SK-N-SH (cell line): ENCODE results near the gene TRMT44. TPM values are rescaled to one million over a fixed set of nuclear protein-coding genes. Genes with fewer than 3 reads are reported as not detected.

ENCODE experiments used
- CTCF ChIA-PET: fragments of 300-600, 350-600 bp; formaldehyde crosslinking; extraction: SDS; loops from one replicate; lab custom pipeline; 2021; lab: Yijun Ruan, JAX
- POLR2A ChIA-PET: fragments of 350-600 bp; sonication (Branson Sonifier 250); formaldehyde crosslinking; extraction: SDS; loops from one replicate; lab custom pipeline; 2020; ENCODE audit warnings: antibody characterized with exemption, inconsistent platforms; lab: Yijun Ruan, JAX
- DNase-seq: peaks from one replicate; pipeline ENCODE4 v3.0.0; 2012
- H2AFZ ChIP-seq: fragments of 200-600 bp; sonication (generic); 2 replicates; pipeline ENCODE4 v1.8.1; 2016; ENCODE audit warnings: antibody characterized with exemption, mild to moderate bottlenecking, low read depth
- H3F3A ChIP-seq: fragments of 200-600 bp; sonication (generic); replicated peaks from 2 replicates; pipeline ENCODE3; 2016; ENCODE audit warnings: antibody characterized with exemption, mild to moderate bottlenecking; ENCODE audit not compliant: insufficient read depth
- H3K27ac ChIP-seq, 2 experiments: fragments of 200-500 bp in 1 of 2; fragments of 200-600 bp in 1 of 2; sonication (Bioruptor generic) in 1 of 2; sonication (generic), shearing (Covaris generic) in 1 of 2; 2 replicates each; pipeline versions ENCODE4 v1.5.1 to v1.6.1; 2014 to 2016; ENCODE audit warnings: low read depth in 2 of 2, inconsistent platforms in 1 of 2, low read length in 1 of 2, mild to moderate bottlenecking in 1 of 2, mixed read lengths in 1 of 2
- H3K27me3 ChIP-seq: fragments of 200-600 bp; sonication (generic), shearing (Covaris generic); 2 replicates; pipeline ENCODE4 v1.6.1; 2016; ENCODE audit warnings: mixed run types; ENCODE audit not compliant: insufficient read depth
- H3K36me3 ChIP-seq, 2 experiments: fragments of 200-500 bp in 1 of 2; fragments of 200-600 bp in 1 of 2; sonication (Bioruptor generic) in 1 of 2; sonication (generic) in 1 of 2; replicated peaks in 1 of 2; 2 replicates each; pipeline versions ENCODE3 to v1.5.1; 2014 to 2016; ENCODE audit warnings: low read length in 1 of 2, mild to moderate bottlenecking in 1 of 2; ENCODE audit not compliant: insufficient read depth in 2 of 2, control insufficient read depth in 1 of 2
- H3K4me1 ChIP-seq, 2 experiments: fragments of 200-500 bp in 1 of 2; fragments of 200-600 bp in 1 of 2; sonication (Bioruptor generic) in 1 of 2; sonication (generic), shearing (Covaris generic) in 1 of 2; 2 replicates each; pipeline versions ENCODE4 v1.5.1 to v1.6.1; 2014 to 2016; ENCODE audit warnings: low read depth in 1 of 2, low read length in 1 of 2, mixed run types in 1 of 2; ENCODE audit not compliant: insufficient read depth in 2 of 2, control insufficient read depth in 1 of 2
- H3K4me2 ChIP-seq: fragments of 200-600 bp; sonication (generic), shearing (Covaris generic); 2 replicates; pipeline ENCODE4 v1.6.1; 2017; ENCODE audit warnings: mixed run types
- H3K4me3 ChIP-seq, 2 experiments: fragments of 200-500 bp in 1 of 2; fragments of 200-600 bp in 1 of 2; sonication (Bioruptor generic) in 1 of 2; sonication (generic), shearing (Covaris generic) in 1 of 2; 2 replicates each; pipeline versions ENCODE4 v1.5.1 to v1.8.1; 2014 to 2016; ENCODE audit warnings: low read depth in 2 of 2, inconsistent platforms in 1 of 2, low read length in 1 of 2, mild to moderate bottlenecking in 1 of 2, mixed read lengths in 1 of 2, moderate library complexity in 1 of 2
- H3K79me2 ChIP-seq: fragments of 200-600 bp; sonication (generic); 2 replicates; pipeline ENCODE4 v1.8.1; 2017; ENCODE audit warnings: mild to moderate bottlenecking; ENCODE audit not compliant: insufficient read depth
- H3K9ac ChIP-seq: fragments of 200-600 bp; sonication (generic); 2 replicates; pipeline ENCODE4 v1.6.1; 2017; ENCODE audit warnings: mixed run types
- H3K9me2 ChIP-seq: fragments of 200-600 bp; sonication (generic); 2 replicates; pipeline ENCODE4 v1.6.1; 2017; ENCODE audit warnings: mixed run types
- H3K9me3 ChIP-seq: fragments of 200-600 bp; sonication (generic); 2 replicates; pipeline ENCODE4 v1.6.1; 2017; ENCODE audit warnings: mixed run types, mild to moderate bottlenecking, moderate library complexity
- H4K20me1 ChIP-seq: fragments of 200-600 bp; sonication (generic); 2 replicates; pipeline ENCODE4 v1.6.1; 2017; ENCODE audit warnings: mild to moderate bottlenecking, mixed run types; ENCODE audit not compliant: insufficient read depth
- CHD2 ChIP-seq: fragments of 150-350 bp; IDR thresholded peaks from 2 replicates; pipeline ENCODE4 v1.6.1; 2018; ENCODE audit warnings: low read length; ENCODE audit not compliant: partially characterized antibody
- GATA2 ChIP-seq: sonication (generic); formaldehyde crosslinking; IDR thresholded peaks from 2 replicates; pipeline ENCODE4 v1.5.0; 2020; ENCODE audit warnings: mild to moderate bottlenecking, missing genetic modification reagents
- JUND ChIP-seq: IDR thresholded peaks from 2 replicates; pipeline ENCODE4 v1.4.0; 2012
- MEF2A ChIP-seq: IDR thresholded peaks from 2 replicates; pipeline ENCODE4 v1.4.0; 2012; ENCODE audit warnings: low read depth, borderline replicate concordance
- MXI1 ChIP-seq: IDR thresholded peaks from 2 replicates; pipeline ENCODE4 v1.6.1; 2012; ENCODE audit warnings: mild to moderate bottlenecking, low read depth, low read length, improper control_type of control experiment
- POLR2AphosphoS5 ChIP-seq: IDR thresholded peaks from 2 replicates; pipeline ENCODE4 v1.6.1; 2012; ENCODE audit warnings: low read depth, low read length
- RCOR1 ChIP-seq: fragments of 150-350 bp; IDR thresholded peaks from 2 replicates; pipeline ENCODE4 v1.6.1; 2017; ENCODE audit warnings: antibody characterized with exemption, low read length
- REST ChIP-seq: IDR thresholded peaks from 2 replicates; pipeline ENCODE4 v1.6.1; 2012; ENCODE audit warnings: mild to moderate bottlenecking, low read depth, low read length, moderate library complexity
- RFX5 ChIP-seq: IDR thresholded peaks from 2 replicates; pipeline ENCODE4 v1.6.1; 2012; ENCODE audit warnings: mild to moderate bottlenecking, improper control_type of control experiment, low read length
- TEAD4 ChIP-seq: IDR thresholded peaks from 2 replicates; pipeline ENCODE4 v1.4.0; 2012; ENCODE audit warnings: mild to moderate bottlenecking, borderline replicate concordance; ENCODE audit not compliant: insufficient read depth
- YY1 ChIP-seq: IDR thresholded peaks from 2 replicates; pipeline ENCODE4 v1.4.0; 2012; ENCODE audit warnings: low read depth, mild to moderate bottlenecking
- WGBS: methylation state at CpG from one replicate; pipeline ENCODE4 v1.1.6; 2017; ENCODE audit warnings: low lambda C conversion rate; 5-methylcytosine and 5-hydroxymethylcytosine counted together
- polyA plus RNA-seq, 3 experiments: library from polyadenylated mRNA; depleted of rRNA; stranded (reverse); fragments of >200 nt; gene quantifications; 2 replicates each; pipeline ENCODE4 v1.2.3, GENCODE V29; 2012
- TF ChIP-seq, protein P1 (sequence below): IDR thresholded peaks from 2 replicates; pipeline ENCODE4; 2012
- TF ChIP-seq, protein P2 (sequence below): fragments of 150-350 bp; IDR thresholded peaks from 2 replicates; pipeline ENCODE4 v1.6.1; 2017; ENCODE audit warnings: antibody characterized with exemption, low read length, low read depth, borderline replicate concordance

Gene TRMT44
- polyA plus RNA-seq, 1 of the 3 experiments (the other 2 are of a cell fraction), result 6.0 TPM

DNA sequence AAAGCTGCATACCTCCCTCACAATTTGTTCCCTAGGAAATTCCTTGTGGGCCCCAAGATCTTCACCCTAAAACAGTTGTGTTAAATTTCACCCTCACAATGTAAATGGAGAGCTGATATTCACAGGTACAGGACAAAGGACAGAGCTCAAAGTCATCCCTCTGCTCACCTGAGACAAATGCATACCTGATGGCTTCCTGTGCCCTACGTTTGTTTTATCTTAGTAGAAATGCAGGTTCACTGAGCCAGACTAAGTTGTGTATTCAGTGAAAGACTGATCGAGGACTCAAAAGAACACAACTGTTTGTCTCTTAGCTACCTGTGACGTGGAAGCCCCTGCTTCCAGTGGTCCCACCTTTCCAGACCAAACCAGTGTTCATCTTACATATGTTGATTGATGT is 53.6 kb downstream of the TRMT44 start:
- no peak for DNase-seq
- H3K36me3 ChIP-seq, result no peaks in the 10 kb centered on the region
- H3K4me2 ChIP-seq, result no peak overlapping the region
- POLR2A ChIA-PET, result no interaction called here
- 25% methylated on average over 3 of the region's 3 CpGs for WGBS
- no peaks in the 10 kb centered on the region for H3K9me2 ChIP-seq
- no peak overlapping the region for H3K27ac ChIP-seq
- H3F3A ChIP-seq, result no peaks in the 10 kb centered on the region
- no peak overlapping the region for H2AFZ ChIP-seq
- H3K27me3 ChIP-seq, result peaks cover 13% of the 10 kb centered on the region
- H3K79me2 ChIP-seq, result no peaks in the 10 kb centered on the region
- no peak overlapping the region for H3K4me3 ChIP-seq
- no peaks in the 10 kb centered on the region for H4K20me1 ChIP-seq
- no peaks in the 10 kb centered on the region for H3K9me3 ChIP-seq
- H3K4me1 ChIP-seq, result no peaks in the 10 kb centered on the region; a peak in 1 of 4 replicates
- TF ChIP-seq YY1 (no peak), REST (no peak), GATA2 (CRISPR knock-in tag) (no peak), CHD2 (no peak), TEAD4 (no peak), MEF2A (no peak), RFX5 (no peak), JUND (no peak), RCOR1 (no peak), MXI1 (no peak), POLR2AphosphoS5 (no peak)
- TF ChIP-seq, protein P1, sequence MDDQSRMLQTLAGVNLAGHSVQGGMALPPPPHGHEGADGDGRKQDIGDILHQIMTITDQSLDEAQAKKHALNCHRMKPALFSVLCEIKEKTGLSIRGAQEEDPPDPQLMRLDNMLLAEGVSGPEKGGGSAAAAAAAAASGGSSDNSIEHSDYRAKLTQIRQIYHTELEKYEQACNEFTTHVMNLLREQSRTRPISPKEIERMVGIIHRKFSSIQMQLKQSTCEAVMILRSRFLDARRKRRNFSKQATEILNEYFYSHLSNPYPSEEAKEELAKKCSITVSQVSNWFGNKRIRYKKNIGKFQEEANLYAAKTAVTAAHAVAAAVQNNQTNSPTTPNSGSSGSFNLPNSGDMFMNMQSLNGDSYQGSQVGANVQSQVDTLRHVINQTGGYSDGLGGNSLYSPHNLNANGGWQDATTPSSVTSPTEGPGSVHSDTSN, result no peak
- no peak overlapping the region for H3K9ac ChIP-seq
- CTCF ChIA-PET, result interaction anchor here (0.9 to 1.5 kb wide), 2 partner anchors 43 to 424 kb away, joined by 3 read pairs; no protein-coding TSS in a partner anchor

GRCh38 chr4:8494983-8495548 is 54.5 kb downstream of the TRMT44 start:
- ChIA-PET CTCF (interaction anchor here (1.5 kb wide), 1 partner anchor 423 kb away, joined by 3 read pairs; no protein-coding TSS in a partner anchor), POLR2A (no interaction called here)
- Histone ChIP-seq H3K36me3 (no peaks in the 10 kb centered on the region), H3K9me3 (no peaks in the 10 kb centered on the region), H3F3A (no peaks in the 10 kb centered on the region), H3K27ac (no peak overlapping the region), H3K27me3 (peaks cover 13% of the 10 kb centered on the region), H3K4me1 (no peaks in the 10 kb centered on the region; a peak in 1 of 4 replicates), H3K9me2 (no peaks in the 10 kb centered on the region), H3K4me2 (no peak overlapping the region), H3K4me3 (no peak overlapping the region), H4K20me1 (no peaks in the 10 kb centered on the region), H2AFZ (no peak overlapping the region), H3K9ac (no peak overlapping the region), H3K79me2 (no peaks in the 10 kb centered on the region)
- no peak for TF ChIP-seq MEF2A
- TF ChIP-seq, protein P2, sequence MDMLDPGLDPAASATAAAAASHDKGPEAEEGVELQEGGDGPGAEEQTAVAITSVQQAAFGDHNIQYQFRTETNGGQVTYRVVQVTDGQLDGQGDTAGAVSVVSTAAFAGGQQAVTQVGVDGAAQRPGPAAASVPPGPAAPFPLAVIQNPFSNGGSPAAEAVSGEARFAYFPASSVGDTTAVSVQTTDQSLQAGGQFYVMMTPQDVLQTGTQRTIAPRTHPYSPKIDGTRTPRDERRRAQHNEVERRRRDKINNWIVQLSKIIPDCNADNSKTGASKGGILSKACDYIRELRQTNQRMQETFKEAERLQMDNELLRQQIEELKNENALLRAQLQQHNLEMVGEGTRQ, result no peak
- TF ChIP-seq JUND, result no peak
- DNase-seq, result no peak
- 21% methylated on average over 3 of the region's 5 CpGs for WGBS
